ENCODE results near the gene PDCD7.
"Not testable (repeated sequence)": the region's sequence is repeated elsewhere in the genome, so short reads cannot be mapped to it uniquely, and the experiment has no call there.

PDCD7 gene

GRCh38 chr15:65115542-65115941 is 18.1 kb downstream of the PDCD7 start:
- no peak for DNase-seq

- no peak for DNase-seq
These were observed 18.5 kb downstream of the PDCD7 start, which contains the start of gene UBAP1L for GRCh38 chr15:65115086-65115485. TSS of gene UBAP1L (minus strand) at chr15:65115200. CDS start at chr15:65106215, 8,985 bp downstream.

DNA sequence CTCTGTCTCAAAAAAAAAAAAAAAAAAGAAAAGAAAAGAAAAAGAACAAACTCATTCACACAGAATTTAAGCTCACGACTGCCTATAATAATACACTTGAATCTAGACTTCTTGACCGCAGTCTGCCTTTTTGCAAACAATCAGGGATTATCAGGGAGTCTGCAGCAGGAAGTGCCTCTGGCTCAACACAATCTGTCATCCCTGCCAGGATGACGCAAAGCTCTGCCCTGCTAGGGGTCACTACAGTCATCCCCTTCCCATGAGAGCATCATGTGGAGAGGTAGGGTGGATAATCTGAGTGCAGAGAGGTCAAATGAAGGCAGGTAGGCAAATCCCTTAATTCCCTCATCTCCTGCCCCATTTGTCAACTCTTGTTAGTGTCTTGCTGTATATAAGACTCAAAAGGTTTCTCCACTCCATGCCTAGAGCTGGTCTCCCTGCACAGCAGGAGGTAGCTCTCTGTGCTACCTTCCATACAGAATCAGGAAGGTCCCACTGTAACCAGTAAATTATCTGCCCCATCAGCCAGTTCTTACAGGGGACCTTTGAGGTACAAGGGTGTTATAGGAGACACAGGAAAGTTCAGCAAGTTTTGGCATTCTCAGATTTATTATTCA is 22.8 kb downstream of the PDCD7 start:
- DNase-seq: no peak

DNA sequence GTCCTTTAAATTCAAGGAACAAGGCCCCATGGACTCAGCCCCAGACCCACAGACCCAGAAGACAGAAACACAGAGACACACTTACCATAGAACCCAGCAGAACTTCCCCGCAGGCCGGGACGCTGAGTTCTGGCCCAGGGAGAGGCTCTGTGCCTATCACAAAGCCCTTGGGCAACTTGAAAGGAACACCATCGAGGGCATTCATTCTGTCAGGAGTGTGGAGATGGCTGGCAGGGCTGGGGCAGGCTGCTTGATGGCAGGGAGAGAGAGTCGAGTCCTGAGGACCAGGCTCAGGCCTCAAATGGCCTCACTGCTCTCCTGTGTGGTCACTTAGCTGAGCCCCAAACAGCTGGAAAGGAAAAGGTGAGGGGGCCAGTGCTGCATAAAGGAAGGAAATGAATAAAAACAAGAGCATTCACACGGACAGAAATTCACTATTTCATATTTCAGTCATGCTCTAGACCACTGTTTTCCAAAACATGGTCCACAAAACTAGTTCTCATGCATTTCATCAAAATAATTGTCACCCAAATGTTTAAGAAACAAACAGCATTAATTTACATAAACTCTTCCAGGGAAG is 27.5 kb downstream of the PDCD7 start:
- no peak for DNase-seq

DNA sequence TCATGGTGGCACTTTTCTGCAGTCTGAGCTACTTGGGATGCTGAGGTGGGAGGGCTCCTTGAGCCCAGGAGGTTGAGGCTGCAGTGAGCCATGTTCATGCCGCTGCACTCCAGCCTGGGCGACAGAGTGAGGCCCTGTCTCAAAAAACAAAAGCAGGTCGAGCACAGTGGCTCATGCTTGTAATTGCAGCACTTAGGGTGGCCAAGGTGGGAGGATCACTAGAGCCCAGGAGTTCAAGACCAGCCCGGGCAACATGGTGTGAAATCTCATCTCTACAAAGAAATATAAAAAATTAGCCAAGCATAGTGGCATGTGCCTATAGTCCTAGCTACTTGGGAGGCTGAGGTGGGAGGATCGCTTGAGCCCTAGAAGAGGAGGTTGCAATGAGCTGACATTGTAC is 28.6 kb downstream of the PDCD7 start:
- DNase-seq: no peak

DNA sequence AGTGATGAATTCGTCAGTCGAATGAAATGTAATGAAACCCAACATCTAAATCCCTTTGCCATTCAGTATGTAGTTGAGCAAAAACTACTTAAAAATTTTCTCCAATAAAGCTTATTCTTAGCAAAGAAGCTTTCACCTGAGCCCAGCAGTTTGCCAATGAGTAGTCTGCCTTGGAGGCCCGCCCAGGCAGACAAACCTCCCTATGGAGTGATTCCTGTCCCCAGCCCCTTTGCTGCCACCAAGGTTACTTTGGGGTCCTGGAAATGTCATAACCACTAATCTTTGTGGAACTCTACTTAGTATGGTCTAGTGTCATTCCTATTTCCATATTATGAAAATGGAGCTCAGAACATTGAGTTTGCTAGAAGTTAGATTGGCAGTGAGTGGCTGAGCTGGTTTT is 30.7 kb downstream of the PDCD7 start:
- no peak for DNase-seq

DNA sequence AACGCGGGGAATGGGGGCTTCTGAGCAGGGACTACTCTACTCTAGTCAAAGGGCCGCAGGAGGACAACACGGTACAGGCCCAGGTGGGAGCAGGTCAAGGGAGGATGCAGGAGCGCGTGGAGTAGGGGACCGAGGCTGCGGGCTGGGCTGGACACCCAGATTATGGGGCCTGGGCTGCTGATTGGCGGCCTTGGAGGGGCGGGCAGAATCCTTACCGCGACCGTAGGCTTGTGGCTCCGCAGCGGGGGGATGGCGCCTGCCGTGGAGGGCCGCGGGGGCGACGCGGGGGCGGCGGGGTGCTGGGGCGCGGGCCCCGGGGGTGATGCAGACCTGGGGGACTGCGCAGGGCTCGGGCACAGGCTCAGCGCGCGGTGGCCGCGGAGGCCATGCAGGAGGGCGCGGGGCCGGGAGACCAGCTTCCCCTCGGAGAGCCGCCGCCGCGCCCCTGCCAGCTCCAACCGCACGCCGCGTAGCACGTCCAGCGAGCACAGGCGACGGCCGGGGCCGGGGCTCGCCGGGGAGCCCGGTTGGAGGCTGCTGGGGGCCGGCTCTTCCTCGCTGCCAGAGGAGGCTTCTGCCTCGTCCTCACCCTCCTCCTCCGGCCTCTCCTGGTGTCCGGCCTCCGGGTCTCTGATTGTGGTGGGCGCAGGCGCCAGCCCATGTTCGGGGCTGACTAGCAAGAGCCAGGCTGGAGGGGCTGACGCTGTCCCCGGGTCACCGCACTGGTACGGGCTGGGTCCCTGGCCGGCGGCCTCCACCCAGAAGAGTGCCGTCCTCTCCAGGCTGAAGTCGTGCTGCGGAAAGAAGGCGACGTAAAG is 31.5 kb downstream of the PDCD7 start:
- no peak for DNase-seq

DNA sequence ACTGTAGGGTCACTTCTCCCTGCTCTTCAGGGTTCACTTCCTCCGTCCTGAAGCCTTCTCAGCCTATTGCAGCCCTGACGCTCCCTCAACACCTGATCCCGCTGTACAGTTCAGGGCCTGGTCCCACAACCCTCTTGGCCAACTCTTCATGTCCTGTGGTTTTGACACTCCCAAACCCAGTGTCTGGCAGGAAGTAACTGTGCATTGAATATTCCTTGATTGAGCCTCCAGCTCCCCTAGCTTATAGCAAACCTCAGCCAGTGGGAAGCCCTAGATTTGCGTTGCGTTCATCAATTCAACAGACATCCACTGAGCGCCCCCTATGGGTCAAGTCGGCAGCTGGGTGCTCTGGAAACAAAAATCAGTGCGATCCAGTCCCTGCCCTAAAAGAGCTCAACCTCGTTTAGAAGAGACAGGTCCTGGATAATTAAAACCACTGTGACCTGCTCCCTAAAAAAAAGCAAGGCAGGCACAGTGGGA is 32.2 kb downstream of the PDCD7 start:
- DNase-seq: no peak

GRCh38 chr15:65100442-65100841 is 33.2 kb downstream of the PDCD7 start:
- DNase-seq: no peak

DNA sequence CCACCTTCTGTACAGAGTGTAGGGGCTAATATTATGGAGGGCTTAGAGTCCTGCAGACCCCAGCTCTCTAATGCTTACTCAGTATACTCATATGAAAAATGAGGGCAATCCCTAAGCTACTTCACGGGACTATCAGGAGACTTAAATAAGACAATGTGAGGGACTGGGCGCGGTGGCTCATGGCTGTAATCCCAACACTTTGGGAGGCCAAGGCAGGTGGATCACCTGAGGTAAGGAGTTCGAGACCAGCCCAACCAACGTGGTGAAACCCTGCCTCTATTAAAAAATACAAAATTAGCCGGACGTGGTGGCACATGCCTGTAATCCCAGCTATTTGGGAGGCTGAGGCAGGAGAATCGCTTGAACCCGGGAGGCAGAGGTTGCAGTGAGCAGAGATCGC is 33.8 kb downstream of the PDCD7 start:
- DNase-seq: not testable (repeated sequence)

DNA sequence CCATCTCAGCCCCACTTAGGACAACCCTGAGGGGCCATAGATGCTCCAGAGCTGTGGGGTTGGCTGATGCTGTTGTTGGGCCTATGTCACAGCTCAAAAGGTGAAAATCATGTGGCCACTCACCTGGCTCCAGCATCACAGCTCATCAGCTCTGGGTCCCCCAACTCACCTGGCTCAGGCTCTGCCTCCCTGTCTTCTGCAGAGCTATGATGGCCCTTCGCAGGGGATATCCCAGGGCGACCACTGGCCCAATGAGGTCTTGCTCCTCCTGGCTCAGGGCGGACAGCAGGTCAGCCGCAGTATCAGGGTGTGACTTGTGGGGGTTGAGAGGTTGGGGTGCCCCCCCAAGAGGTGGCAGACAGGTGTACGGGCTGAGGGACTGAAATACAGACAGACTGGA is 34.3 kb downstream of the PDCD7 start:
- DNase-seq: no peak

- no peak for DNase-seq
These were observed 35.9 kb downstream of the PDCD7 start for GRCh38 chr15:65097651-65098263.

- DNase-seq: no peak
These were observed 36.9 kb downstream of the PDCD7 start for GRCh38 chr15:65096481-65097385.

- DNase-seq: no peak
These were observed 37.9 kb downstream of the PDCD7 start for GRCh38 chr15:65095747-65096104.

DNA sequence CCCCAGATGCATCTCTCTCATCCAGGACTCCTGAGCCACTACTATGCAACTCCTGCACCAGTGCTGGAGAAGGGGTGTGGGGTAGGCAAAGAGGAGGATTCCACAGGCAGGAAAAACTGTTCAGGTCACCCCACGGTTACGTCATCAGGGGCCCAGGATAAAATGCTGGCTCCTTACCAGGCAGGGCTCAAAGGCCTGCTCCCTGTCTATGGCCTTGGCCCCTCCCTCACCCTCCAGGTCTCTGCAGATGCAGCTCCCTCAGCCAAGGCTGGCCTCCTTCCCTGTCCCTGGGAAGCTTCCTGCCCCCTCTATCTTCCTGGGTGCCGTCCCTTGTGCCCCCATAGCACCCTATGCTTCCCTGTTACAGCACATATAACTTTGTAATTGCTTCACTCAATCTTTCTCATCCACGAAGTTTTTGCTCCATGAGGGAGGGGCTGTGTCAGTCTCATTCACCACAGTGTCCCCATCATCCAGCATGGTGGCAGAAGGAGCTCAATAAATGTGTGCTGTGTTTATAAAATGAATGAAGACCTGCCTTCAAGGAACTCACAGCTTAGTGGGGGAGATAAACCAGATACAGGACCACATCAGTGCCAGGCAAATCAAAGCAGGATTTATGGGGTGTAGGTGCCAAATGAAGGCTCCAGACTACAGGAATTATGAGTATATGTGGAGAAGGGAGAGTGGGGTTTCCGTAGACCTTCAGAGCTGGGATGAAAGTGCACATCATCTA is 38.4 kb downstream of the PDCD7 start:
- no peak for DNase-seq

GRCh38 chr15:65094294-65094995 is 39.2 kb downstream of the PDCD7 start:
- no peak for DNase-seq

DNA sequence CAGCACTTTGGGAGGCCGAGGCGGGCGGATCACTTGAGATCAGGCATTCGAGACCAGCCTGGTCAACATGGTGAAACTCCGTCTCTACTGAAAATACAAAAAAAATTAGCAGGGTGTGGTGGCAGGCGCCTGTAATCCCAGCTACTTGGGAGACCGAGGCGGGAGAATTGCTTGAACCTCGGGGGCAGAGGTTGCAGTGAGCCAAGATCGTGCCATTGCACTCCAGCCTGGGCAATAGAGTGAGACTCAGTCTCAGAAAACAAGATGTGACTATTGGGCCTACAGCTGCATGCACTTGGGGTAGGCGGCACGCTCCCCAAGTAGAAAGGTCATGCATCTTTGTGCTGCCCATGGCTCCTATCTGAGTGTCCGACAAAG is 39.8 kb downstream of the PDCD7 start:
- DNase-seq: not testable (repeated sequence)

GRCh38 chr15:65092911-65093792 is 40.5 kb downstream of the PDCD7 start:
- DNase-seq: no peak

DNA sequence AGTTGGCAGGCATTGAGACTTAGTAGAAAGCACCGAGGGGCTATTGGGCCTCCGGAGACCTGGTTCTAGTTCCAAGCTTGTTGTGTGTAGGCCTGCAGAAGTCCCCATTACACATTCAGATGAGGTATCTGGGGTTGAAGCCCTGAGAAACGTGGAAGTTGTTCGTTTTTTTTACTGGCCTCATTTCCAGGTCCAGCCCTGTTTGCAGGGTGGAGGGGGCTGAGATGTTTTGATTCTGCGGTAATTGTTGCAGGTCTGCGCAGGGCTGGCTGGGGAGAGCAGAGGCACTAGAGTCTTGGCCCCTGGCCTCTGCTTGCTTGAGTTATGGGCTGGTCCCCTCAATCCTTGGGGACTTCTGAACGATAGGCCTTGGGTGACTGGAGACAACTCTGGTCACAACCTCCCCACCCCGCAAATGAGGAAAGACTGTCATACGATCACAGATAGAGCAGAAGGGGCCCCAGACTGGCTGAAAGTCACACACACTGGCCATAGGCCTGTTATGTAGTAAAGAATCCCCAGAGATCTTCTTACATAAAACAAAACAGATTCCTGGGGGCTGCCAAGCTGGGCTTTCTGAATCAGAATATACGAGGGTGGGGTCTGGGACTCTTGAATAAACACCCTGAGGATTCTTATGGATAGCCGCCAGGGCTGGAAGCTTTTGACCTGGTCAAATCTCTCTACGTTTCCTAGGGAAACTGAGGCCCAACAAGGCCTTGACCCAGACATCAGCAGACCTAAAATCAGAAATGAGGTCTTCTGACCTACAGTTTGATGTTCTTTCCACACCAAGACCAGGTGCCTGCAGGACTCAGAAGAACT is 41.5 kb downstream of the PDCD7 start:
- DNase-seq: no peak
